Measurements from ENCODE around the gene ZGRF1. TPM values are rescaled to one million over a fixed set of nuclear protein-coding genes. Genes with fewer than 3 reads are reported as not detected.

ZGRF1 gene
- total and polyA plus RNA-seq, 4 donors: 1.3 to 14.9 (median 4.6) TPM

GRCh38 chr4:112591593-112591992 lies 45.1 kb downstream of the ZGRF1 start:
- Histone ChIP-seq H3K36me3 (ENCODE audit: control insufficient read depth in 4 of 4, insufficient read depth in 4 of 4, low read length in 4 of 4) (peaks cover 0 to 5% (median 2%) of the 10 kb centered on the region in 4 donors), H3K27me3 (ENCODE audit: control insufficient read depth in 3 of 3, insufficient read depth in 3 of 3, low read length in 2 of 3) (no peaks in the 10 kb centered on the region), H3K4me3 (no peak overlapping the region), H3K9me3 (ENCODE audit: control insufficient read depth in 4 of 4, insufficient read depth in 3 of 4, low read length in 3 of 4) (no peaks in the 10 kb centered on the region), H3K9ac (ENCODE audit: insufficient read depth in 1 of 2, low read length in 2 of 2) (no peak overlapping the region), H3K27ac (ENCODE audit: low read depth in 1 of 2, low read length in 1 of 2) (no peak overlapping the region), H3K4me1 (ENCODE audit: control insufficient read depth in 5 of 5, insufficient read depth in 5 of 5, low read length in 5 of 5) (no peaks in the 10 kb centered on the region)
- no peak for ATAC-seq (ENCODE audit: insufficient read depth, low FRiP score)
- 36 to 57% methylated on average over 1 of the region's 1 CpG for WGBS, 2 donors
- no peak for DNase-seq
- TF ChIP-seq, protein P1, sequence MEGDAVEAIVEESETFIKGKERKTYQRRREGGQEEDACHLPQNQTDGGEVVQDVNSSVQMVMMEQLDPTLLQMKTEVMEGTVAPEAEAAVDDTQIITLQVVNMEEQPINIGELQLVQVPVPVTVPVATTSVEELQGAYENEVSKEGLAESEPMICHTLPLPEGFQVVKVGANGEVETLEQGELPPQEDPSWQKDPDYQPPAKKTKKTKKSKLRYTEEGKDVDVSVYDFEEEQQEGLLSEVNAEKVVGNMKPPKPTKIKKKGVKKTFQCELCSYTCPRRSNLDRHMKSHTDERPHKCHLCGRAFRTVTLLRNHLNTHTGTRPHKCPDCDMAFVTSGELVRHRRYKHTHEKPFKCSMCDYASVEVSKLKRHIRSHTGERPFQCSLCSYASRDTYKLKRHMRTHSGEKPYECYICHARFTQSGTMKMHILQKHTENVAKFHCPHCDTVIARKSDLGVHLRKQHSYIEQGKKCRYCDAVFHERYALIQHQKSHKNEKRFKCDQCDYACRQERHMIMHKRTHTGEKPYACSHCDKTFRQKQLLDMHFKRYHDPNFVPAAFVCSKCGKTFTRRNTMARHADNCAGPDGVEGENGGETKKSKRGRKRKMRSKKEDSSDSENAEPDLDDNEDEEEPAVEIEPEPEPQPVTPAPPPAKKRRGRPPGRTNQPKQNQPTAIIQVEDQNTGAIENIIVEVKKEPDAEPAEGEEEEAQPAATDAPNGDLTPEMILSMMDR (IDR thresholded peaks at IDR 0.05; ENCODE audit: control extremely low read depth, extremely low read depth): no peak

DNA sequence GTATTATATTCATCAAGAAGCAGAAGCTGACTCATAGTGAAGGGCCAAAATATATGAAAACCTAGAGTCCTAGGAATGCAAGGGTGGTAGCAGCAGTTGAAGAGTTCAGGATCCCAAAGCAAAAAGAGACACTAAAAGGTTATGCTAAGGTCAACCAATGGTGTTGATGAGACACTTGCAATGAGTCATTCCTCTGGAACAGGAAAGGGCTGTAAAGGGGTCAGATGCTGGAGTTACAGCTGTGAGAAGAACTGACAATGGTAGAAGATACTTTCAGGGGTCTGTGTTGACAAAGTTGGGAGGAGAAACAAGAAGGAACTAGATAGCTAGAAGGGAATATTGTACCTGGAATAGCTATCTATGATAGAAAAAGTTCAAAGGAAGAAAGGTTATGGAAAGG lies 47.5 kb downstream of the ZGRF1 start:
- H3K4me1 ChIP-seq (ENCODE audit: control insufficient read depth in 5 of 5, insufficient read depth in 5 of 5, low read length in 5 of 5): no peaks in the 10 kb centered on the region
- no peak overlapping the region for H3K27ac ChIP-seq (ENCODE audit: low read depth in 1 of 2, low read length in 1 of 2)
- ATAC-seq (ENCODE audit: insufficient read depth, low FRiP score): no peak
- no peaks in the 10 kb centered on the region for H3K27me3 ChIP-seq (ENCODE audit: control insufficient read depth in 3 of 3, insufficient read depth in 3 of 3, low read length in 2 of 3)
- no peak for DNase-seq
- no peaks in the 10 kb centered on the region for H3K9me3 ChIP-seq (ENCODE audit: control insufficient read depth in 4 of 4, insufficient read depth in 3 of 4, low read length in 3 of 4)
- H3K4me3 ChIP-seq: no peak overlapping the region
- H3K36me3 ChIP-seq (ENCODE audit: control insufficient read depth in 4 of 4, insufficient read depth in 4 of 4, low read length in 4 of 4): peaks cover 0 to 5% (median 2%) of the 10 kb centered on the region in 4 donors
- TF ChIP-seq, protein P1 (IDR thresholded peaks at IDR 0.05; ENCODE audit: control extremely low read depth, extremely low read depth): no peak
- no peak overlapping the region for H3K9ac ChIP-seq (ENCODE audit: insufficient read depth in 1 of 2, low read length in 2 of 2)

- H3K27ac ChIP-seq (ENCODE audit: low read depth in 1 of 2, low read length in 1 of 2): no peak overlapping the region
- ATAC-seq (ENCODE audit: insufficient read depth, low FRiP score) (no peak), DNase-seq (no peak)
- no peaks in the 10 kb centered on the region for H3K4me1 ChIP-seq (ENCODE audit: control insufficient read depth in 5 of 5, insufficient read depth in 5 of 5, low read length in 5 of 5)
- no peaks in the 10 kb centered on the region for H3K27me3 ChIP-seq (ENCODE audit: control insufficient read depth in 3 of 3, insufficient read depth in 3 of 3, low read length in 2 of 3)
- WGBS, 2 donors: 96 to 100% methylated on average over 2 of the region's 2 CpGs
- H3K4me3 ChIP-seq: no peak overlapping the region
- TF ChIP-seq, protein P1 (IDR thresholded peaks at IDR 0.05; ENCODE audit: control extremely low read depth, extremely low read depth): no peak
- H3K9me3 ChIP-seq (ENCODE audit: control insufficient read depth in 4 of 4, insufficient read depth in 3 of 4, low read length in 3 of 4): no peaks in the 10 kb centered on the region
- H3K9ac ChIP-seq (ENCODE audit: insufficient read depth in 1 of 2, low read length in 2 of 2): no peak overlapping the region
- H3K36me3 ChIP-seq (ENCODE audit: control insufficient read depth in 4 of 4, insufficient read depth in 4 of 4, low read length in 4 of 4): peaks cover 1 to 10% (median 8%) of the 10 kb centered on the region in 4 donors
Observed at GRCh38 chr4:112585977-112586736, 50.6 kb downstream of the ZGRF1 start.
